ENCODE results near the gene TMEM259. TPM values are rescaled to one million over a fixed set of nuclear protein-coding genes. Genes with fewer than 3 reads are reported as not detected.

Gene TMEM259
- total RNA-seq, 1 donor from 2014 or later, result 257 TPM

DNA sequence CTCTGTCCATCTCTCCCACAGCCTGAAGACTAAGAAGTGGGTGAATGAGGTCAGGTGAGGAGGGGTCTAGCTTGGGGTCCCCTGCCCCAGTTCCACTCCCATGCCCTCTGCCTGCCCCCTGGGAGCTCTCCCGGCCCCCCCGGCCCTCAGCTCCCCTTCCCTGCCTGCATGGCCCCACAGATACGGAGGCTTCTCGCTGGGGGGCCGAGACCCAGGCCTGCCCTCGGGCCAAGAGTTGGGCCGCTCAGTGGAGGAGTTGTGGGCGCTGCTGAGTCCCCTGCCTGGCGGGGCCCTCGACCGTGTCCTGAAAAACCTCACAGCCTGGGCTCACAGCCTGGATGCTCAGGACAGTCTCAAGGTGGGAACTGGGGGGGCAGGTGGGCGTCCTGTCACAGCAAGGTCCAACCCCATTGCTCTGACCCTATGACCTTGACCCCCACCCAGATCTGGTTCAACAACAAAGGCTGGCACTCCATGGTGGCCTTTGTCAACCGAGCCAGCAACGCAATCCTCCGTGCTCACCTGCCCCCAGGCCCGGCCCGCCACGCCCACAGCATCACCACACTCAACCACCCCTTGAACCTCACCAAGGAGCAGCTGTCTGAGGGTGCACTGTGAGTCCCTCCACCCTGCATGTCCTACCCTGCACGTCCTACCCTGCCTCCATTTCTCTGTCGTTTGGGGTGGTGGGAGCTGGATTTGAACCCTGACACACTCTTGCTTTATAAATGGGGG lies 35.1 kb upstream of the TMEM259 start:
- no peak for DNase-seq
- no peaks in the 10 kb centered on the region for H3K27me3 Mint-ChIP-seq
- POLR2A ChIA-PET, result interaction anchor here (1.3 to 3.6 kb wide), 3 partner anchors 11 to 19 kb away, joined by 4 to 25 read pairs (median 12); partner anchors contain the start of gene ARHGAP45
- H3K9me3 Mint-ChIP-seq, result peaks cover 6% of the 10 kb centered on the region
- TF ChIP-seq, protein P1, sequence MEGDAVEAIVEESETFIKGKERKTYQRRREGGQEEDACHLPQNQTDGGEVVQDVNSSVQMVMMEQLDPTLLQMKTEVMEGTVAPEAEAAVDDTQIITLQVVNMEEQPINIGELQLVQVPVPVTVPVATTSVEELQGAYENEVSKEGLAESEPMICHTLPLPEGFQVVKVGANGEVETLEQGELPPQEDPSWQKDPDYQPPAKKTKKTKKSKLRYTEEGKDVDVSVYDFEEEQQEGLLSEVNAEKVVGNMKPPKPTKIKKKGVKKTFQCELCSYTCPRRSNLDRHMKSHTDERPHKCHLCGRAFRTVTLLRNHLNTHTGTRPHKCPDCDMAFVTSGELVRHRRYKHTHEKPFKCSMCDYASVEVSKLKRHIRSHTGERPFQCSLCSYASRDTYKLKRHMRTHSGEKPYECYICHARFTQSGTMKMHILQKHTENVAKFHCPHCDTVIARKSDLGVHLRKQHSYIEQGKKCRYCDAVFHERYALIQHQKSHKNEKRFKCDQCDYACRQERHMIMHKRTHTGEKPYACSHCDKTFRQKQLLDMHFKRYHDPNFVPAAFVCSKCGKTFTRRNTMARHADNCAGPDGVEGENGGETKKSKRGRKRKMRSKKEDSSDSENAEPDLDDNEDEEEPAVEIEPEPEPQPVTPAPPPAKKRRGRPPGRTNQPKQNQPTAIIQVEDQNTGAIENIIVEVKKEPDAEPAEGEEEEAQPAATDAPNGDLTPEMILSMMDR (IDR thresholded peaks at IDR 0.05), result no peak
- no peak overlapping the region for H3K27ac Mint-ChIP-seq
- CTCF ChIA-PET, result interaction anchor here (2.6 kb wide), 1 partner anchor 33 kb away, joined by 13 read pairs; no protein-coding TSS in a partner anchor
- intact Hi-C loops (cut with micrococcal nuclease), result loop anchor here (2.0 kb wide), 2 partner anchors 15 to 31 kb away; partner anchors contain the start of gene ABCA7
- peaks cover 26% of the 10 kb centered on the region for H3K4me1 Mint-ChIP-seq
- H3K4me3 Mint-ChIP-seq, result no peak overlapping the region
- ATAC-seq (ENCODE audit: low read depth), result no peak
- H3K36me3 Mint-ChIP-seq (ENCODE audit: low read depth), result peaks cover 56% of the 10 kb centered on the region

DNA sequence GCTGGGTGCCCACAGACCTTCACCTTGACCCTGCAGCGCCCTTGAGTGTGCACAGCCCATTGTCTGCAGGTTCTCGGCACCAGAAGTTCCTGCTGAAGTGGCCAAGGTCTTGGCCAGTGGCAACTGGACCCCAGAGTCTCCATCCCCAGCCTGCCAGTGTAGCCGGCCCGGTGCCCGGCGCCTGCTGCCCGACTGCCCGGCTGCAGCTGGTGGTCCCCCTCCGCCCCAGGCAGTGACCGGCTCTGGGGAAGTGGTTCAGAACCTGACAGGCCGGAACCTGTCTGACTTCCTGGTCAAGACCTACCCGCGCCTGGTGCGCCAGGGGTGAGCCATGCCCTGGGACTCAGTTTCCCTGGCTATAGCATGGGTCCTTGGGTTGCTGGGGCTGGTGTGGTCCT lies 34.1 kb upstream of the TMEM259 start:
- DNase-seq (no peak), ATAC-seq (ENCODE audit: low read depth) (no peak)
- Mint-ChIP-seq H3K9me3 (peaks cover 6% of the 10 kb centered on the region), H3K27ac (no peak overlapping the region), H3K4me3 (no peak overlapping the region), H3K36me3 (ENCODE audit: low read depth) (peaks cover 60% of the 10 kb centered on the region), H3K27me3 (no peaks in the 10 kb centered on the region), H3K4me1 (peaks cover 28% of the 10 kb centered on the region)
- CTCF ChIA-PET, result no interaction called here
- intact Hi-C loops (cut with micrococcal nuclease), result no loop called here
- POLR2A ChIA-PET, result interaction anchor here (1.3 to 3.6 kb wide), 3 partner anchors 12 to 15 kb away, joined by 4 to 25 read pairs (median 4); partner anchors contain the start of genes ABCA7 and ARHGAP45
- TF ChIP-seq, protein P1 (IDR thresholded peaks at IDR 0.05), result no peak

DNA sequence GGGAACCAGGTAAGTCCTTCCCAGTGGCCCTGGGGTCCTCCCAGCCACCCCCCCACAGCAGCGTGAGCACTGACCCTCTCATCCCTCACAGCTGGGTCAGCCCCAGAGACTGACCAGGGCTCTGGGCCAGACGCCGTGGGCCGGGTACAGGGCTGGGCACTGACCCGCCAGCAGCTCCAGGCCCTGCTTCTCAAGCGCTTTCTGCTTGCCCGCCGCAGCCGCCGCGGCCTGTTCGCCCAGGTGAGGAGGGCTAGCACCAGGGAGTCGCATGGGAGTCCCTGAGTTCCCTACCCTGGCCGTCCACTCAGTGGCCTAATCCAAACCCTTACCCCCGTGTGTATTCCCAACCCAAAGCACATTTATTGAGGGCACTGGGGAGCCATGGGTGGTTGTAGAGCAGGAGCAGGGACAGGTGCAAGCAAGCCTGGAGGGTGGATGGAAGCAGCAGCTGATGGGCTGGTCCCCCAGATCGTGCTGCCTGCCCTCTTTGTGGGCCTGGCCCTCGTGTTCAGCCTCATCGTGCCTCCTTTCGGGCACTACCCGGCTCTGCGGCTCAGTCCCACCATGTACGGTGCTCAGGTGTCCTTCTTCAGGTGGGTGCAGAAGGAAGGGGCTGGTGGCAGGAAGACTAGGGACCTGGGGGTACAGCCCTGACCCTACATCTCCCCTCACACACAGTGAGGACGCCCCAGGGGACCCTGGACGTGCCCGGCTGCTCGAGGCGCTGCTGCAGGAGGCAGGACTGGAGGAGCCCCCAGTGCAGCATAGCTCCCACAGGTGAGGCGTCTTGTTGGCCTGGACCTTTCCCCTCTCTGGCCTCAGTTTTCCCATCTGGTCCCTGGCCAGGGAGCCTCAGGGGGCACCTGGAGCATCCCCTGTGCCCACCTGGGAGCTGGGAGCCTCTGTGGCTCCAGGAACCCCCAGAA lies 33.4 kb upstream of the TMEM259 start:
- peaks cover 6% of the 10 kb centered on the region for H3K9me3 Mint-ChIP-seq
- no peak for ATAC-seq (ENCODE audit: low read depth)
- TF ChIP-seq, protein P1 (IDR thresholded peaks at IDR 0.05), result no peak
- H3K27me3 Mint-ChIP-seq, result no peaks in the 10 kb centered on the region
- H3K4me1 Mint-ChIP-seq, result peaks cover 28% of the 10 kb centered on the region
- H3K36me3 Mint-ChIP-seq (ENCODE audit: low read depth), result peaks cover 56% of the 10 kb centered on the region
- H3K27ac Mint-ChIP-seq, result no peak overlapping the region
- DNase-seq, result no peak
- H3K4me3 Mint-ChIP-seq, result no peak overlapping the region
- POLR2A ChIA-PET, result interaction anchor here (0.6 to 1.4 kb wide), 4 partner anchors 14 to 178 kb away, joined by 3 to 4 read pairs (median 4); partner anchors contain the start of gene ABCA7
- CTCF ChIA-PET, result no interaction called here
- intact Hi-C loops (cut with micrococcal nuclease), result no loop called here

DNA sequence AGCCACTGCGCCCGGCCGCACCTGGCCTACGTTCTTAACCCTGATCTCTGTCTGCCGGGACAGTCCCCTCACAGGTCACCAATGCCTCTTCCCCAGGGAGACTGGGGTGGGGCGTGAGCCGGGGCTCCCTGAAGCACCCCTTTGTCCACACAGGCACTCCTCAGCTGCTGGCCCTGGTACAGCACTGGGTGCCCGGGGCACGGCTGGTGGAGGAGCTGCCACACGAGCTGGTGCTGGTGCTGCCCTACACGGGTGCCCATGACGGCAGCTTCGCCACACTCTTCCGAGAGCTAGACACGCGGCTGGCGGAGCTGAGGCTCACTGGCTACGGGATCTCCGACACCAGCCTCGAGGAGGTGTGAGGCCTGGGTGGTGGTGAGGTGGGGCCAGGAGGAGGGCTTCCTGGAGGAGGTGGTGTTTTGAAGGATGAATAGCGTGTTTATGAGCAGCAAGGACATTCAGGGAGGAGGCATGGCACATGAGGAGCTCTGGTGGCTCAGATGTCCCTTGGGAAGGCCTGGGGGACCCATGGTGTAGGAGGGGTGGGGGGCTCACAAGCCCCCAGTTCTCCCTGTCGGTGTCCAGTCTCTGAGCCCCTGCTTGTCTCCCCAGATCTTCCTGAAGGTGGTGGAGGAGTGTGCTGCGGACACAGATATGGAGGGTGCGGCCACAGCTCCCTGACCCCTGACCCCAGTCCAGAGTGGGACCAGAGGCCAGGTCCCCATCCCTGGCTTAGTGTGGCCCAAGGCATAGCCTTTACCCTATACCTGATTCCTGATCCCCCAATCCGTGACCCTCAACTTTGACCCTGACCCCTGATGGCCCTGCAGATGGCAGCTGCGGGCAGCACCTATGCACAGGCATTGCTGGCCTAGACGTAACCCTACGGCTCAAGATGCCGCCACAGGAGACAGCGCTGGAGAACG lies 32.5 kb upstream of the TMEM259 start:
- Mint-ChIP-seq H3K4me1 (peaks cover 24% of the 10 kb centered on the region), H3K27me3 (no peaks in the 10 kb centered on the region), H3K27ac (no peak overlapping the region), H3K9me3 (peaks cover 6% of the 10 kb centered on the region), H3K4me3 (no peak overlapping the region), H3K36me3 (ENCODE audit: low read depth) (peaks cover 57% of the 10 kb centered on the region)
- TF ChIP-seq, protein P1 (IDR thresholded peaks at IDR 0.05), result no peak
- no peak for ATAC-seq (ENCODE audit: low read depth)
- intact Hi-C loops (cut with micrococcal nuclease), result no loop called here
- POLR2A ChIA-PET, result interaction anchor here (0.6 to 1.0 kb wide), 6 partner anchors 13 to 178 kb away, joined by 3 to 7 read pairs (median 4); partner anchors contain the start of gene ABCA7
- no peak for DNase-seq
- CTCF ChIA-PET, result no interaction called here
